ENCODE results near the gene ENPP3.

The ENPP3 gene

GRCh38 chr6:131644921-131645320 is 7.8 kb downstream of the ENPP3 start:
- Histone ChIP-seq H3K9ac (ENCODE audit: low read length) (no peak overlapping the region), H3K4me2 (ENCODE audit: low read depth, low read length, poor library complexity, severe bottlenecking) (no peak overlapping the region)
- TF ChIP-seq CTCF (IDR thresholded peaks at IDR 0.05; ENCODE audit: insufficient read depth, low read length, poor library complexity, severe bottlenecking) (no peak), EZH2phosphoT487 (conservative IDR thresholded peaks at IDR 0.05; ENCODE audit: low read length) (no peak)

GRCh38 chr6:131645846-131646245 is 8.7 kb downstream of the ENPP3 start:
- Histone ChIP-seq H3K27ac (ENCODE audit: low read depth, low read length) (no peak overlapping the region), H3K9me3 (ENCODE audit: insufficient read depth, low read length) (no peaks in the 10 kb centered on the region), H3K36me3 (ENCODE audit: low read length) (peaks cover 8% of the 10 kb centered on the region), H3K27me3 (ENCODE audit: low read length) (no peaks in the 10 kb centered on the region), H3K4me2 (ENCODE audit: low read depth, low read length, poor library complexity, severe bottlenecking) (no peak overlapping the region), H3F3A (ENCODE audit: insufficient read depth) (no peaks in the 10 kb centered on the region), H3K9me2 (replicated peaks; ENCODE audit: insufficient read depth, low read length) (no peaks in the 10 kb centered on the region), H4K20me1 (ENCODE audit: low read depth, low read length) (no peaks in the 10 kb centered on the region), H3K9ac (ENCODE audit: low read length) (no peak overlapping the region), H3K4me3 (ENCODE audit: insufficient read depth, low read length, poor library complexity, severe bottlenecking) (no peak overlapping the region), H2AFZ (ENCODE audit: low read depth, low read length, severe bottlenecking) (no peak overlapping the region), H3K79me2 (ENCODE audit: insufficient read depth, low read length) (peaks cover 13% of the 10 kb centered on the region; the same call in 1 of the 2 replicates)
- TF ChIP-seq CTCF (IDR thresholded peaks at IDR 0.05; ENCODE audit: insufficient read depth, low read length, poor library complexity, severe bottlenecking) (no peak), EZH2phosphoT487 (conservative IDR thresholded peaks at IDR 0.05; ENCODE audit: low read length) (no peak)

More at GRCh38 chr6:131644921-131645320, 7.8 kb downstream of the ENPP3 start:
- no peaks in the 10 kb centered on the region for H3K9me2 ChIP-seq (replicated peaks; ENCODE audit: insufficient read depth, low read length)
- H3K9me3 ChIP-seq (ENCODE audit: insufficient read depth, low read length): no peaks in the 10 kb centered on the region
- no peak overlapping the region for H2AFZ ChIP-seq (ENCODE audit: low read depth, low read length, severe bottlenecking)
- no peak overlapping the region for H3K4me3 ChIP-seq (ENCODE audit: insufficient read depth, low read length, poor library complexity, severe bottlenecking)
- no peaks in the 10 kb centered on the region for H3F3A ChIP-seq (ENCODE audit: insufficient read depth)
- H3K79me2 ChIP-seq (ENCODE audit: insufficient read depth, low read length): peaks cover 22% of the 10 kb centered on the region
- no peaks in the 10 kb centered on the region for H4K20me1 ChIP-seq (ENCODE audit: low read depth, low read length)
- peaks cover 8% of the 10 kb centered on the region for H3K36me3 ChIP-seq (ENCODE audit: low read length)
- H3K27me3 ChIP-seq (ENCODE audit: low read length): no peaks in the 10 kb centered on the region
- no peak overlapping the region for H3K27ac ChIP-seq (ENCODE audit: low read depth, low read length)

GRCh38 chr6:131646249-131646670 is 9.2 kb downstream of the ENPP3 start:
- Histone ChIP-seq H3K79me2 (ENCODE audit: insufficient read depth, low read length) (peaks cover 9% of the 10 kb centered on the region; the same call in 1 of the 2 replicates), H3K27ac (ENCODE audit: low read depth, low read length) (no peak overlapping the region), H3K4me2 (ENCODE audit: low read depth, low read length, poor library complexity, severe bottlenecking) (no peak overlapping the region), H3K4me3 (ENCODE audit: insufficient read depth, low read length, poor library complexity, severe bottlenecking) (no peak overlapping the region), H3F3A (ENCODE audit: insufficient read depth) (no peaks in the 10 kb centered on the region), H2AFZ (ENCODE audit: low read depth, low read length, severe bottlenecking) (no peak overlapping the region), H3K27me3 (ENCODE audit: low read length) (no peaks in the 10 kb centered on the region), H3K9me3 (ENCODE audit: insufficient read depth, low read length) (no peaks in the 10 kb centered on the region), H3K9me2 (replicated peaks; ENCODE audit: insufficient read depth, low read length) (no peaks in the 10 kb centered on the region), H3K36me3 (ENCODE audit: low read length) (peaks cover 8% of the 10 kb centered on the region), H3K9ac (ENCODE audit: low read length) (no peak overlapping the region), H4K20me1 (ENCODE audit: low read depth, low read length) (no peaks in the 10 kb centered on the region)
- TF ChIP-seq EZH2phosphoT487 (conservative IDR thresholded peaks at IDR 0.05; ENCODE audit: low read length) (no peak), CTCF (IDR thresholded peaks at IDR 0.05; ENCODE audit: insufficient read depth, low read length, poor library complexity, severe bottlenecking) (no peak)
